HG02970 (cell line): ENCODE results near the gene CTU2.
"Not testable (repeated sequence)": the region's sequence is repeated elsewhere in the genome, so short reads cannot be mapped to it uniquely, and the experiment has no call there.

Source experiments
- ATAC-seq: cut with Tn5 transposase; IDR thresholded peaks from one replicate; pipeline ENCODE4 v1.9.1; 2021; ENCODE audit warnings: mild to moderate bottlenecking, moderate library complexity, moderate number of reproducible peaks; ENCODE audit not compliant: unreplicated experiment, low FRiP score

CTU2 gene

GRCh38 chr16:88706229-88706964, at the start of gene CTU2, which contains the start of gene RNF166:
Gene CTU2 (plus strand): TSS chr16:88706503. CDS start chr16:88706531, 28 bp downstream.
Gene RNF166 (minus strand): TSS chr16:88706408. CDS start chr16:88706325, 83 bp downstream.
- peak; percentile 74 for ATAC-seq

- ATAC-seq: no peak
These were observed 48.9 kb upstream of the CTU2 start for GRCh38 chr16:88657371-88657770.

- no peak for ATAC-seq
These were observed 47.6 kb upstream of the CTU2 start for GRCh38 chr16:88658714-88659113.

- no peak for ATAC-seq
These were observed 47.1 kb upstream of the CTU2 start for GRCh38 chr16:88659160-88659559.

- no peak for ATAC-seq
These were observed 44.8 kb upstream of the CTU2 start for GRCh38 chr16:88661468-88661867.

- ATAC-seq: peak; percentile 0
These were observed 44.0 kb upstream of the CTU2 start for GRCh38 chr16:88662222-88662842.

GRCh38 chr16:88662843-88663606, 43.3 kb upstream of the CTU2 start, which contains the start of gene MVD:
Gene MVD (minus strand): TSS chr16:88663091. CDS start chr16:88663080, 11 bp downstream.
- ATAC-seq: peak; percentile 93

GRCh38 chr16:88665148-88665547, 41.2 kb upstream of the CTU2 start:
- no peak for ATAC-seq

GRCh38 chr16:88665570-88665969, 40.7 kb upstream of the CTU2 start:
- ATAC-seq: no peak

- no peak for ATAC-seq
These were observed 38.8 kb upstream of the CTU2 start for GRCh38 chr16:88667461-88667860.

- not testable (repeated sequence) for ATAC-seq
These were observed 36.8 kb upstream of the CTU2 start for GRCh38 chr16:88669493-88669892.

GRCh38 chr16:88669980-88670379, 36.3 kb upstream of the CTU2 start:
- no peak for ATAC-seq

GRCh38 chr16:88671806-88672205, 34.5 kb upstream of the CTU2 start:
- ATAC-seq: no peak

- no peak for ATAC-seq
These were observed 33.5 kb upstream of the CTU2 start for GRCh38 chr16:88672776-88673175.

- no peak for ATAC-seq
These were observed 32.5 kb upstream of the CTU2 start for GRCh38 chr16:88673716-88674379.

GRCh38 chr16:88676502-88677242, 29.6 kb upstream of the CTU2 start:
- no peak for ATAC-seq

- ATAC-seq: no peak
These were observed 28.6 kb upstream of the CTU2 start for GRCh38 chr16:88677721-88678120.

- ATAC-seq: no peak
These were observed 27.9 kb upstream of the CTU2 start for GRCh38 chr16:88678224-88678979.

- ATAC-seq: no peak
These were observed 25.7 kb upstream of the CTU2 start for GRCh38 chr16:88680554-88681083.
